NCI-H2081 treated with DMSO at 0.1 percent for 48 hours (cell line): ENCODE measurements around the gene USP53.
"Not testable (repeated sequence)": the region's sequence is repeated elsewhere in the genome, so short reads cannot be mapped to it uniquely, and the experiment has no call there.

Experiments
- DNase-seq: peaks from one replicate; lab custom pipeline; 2025; lab: John Stamatoyannopoulos, UW

The USP53 gene

GRCh38 chr4:119212234-119212963, at the start of gene USP53:
Gene USP53 (plus strand): TSS chr4:119212713. CDS start chr4:119239760, 27,047 bp downstream.
- DNase-seq: peak; percentile 75

GRCh38 chr4:119165767-119166166, 46.7 kb upstream of the USP53 start:
- DNase-seq: no peak

- no peak for DNase-seq
These were observed 42.3 kb upstream of the USP53 start for GRCh38 chr4:119170195-119170594.

- DNase-seq: no peak
These were observed 40.3 kb upstream of the USP53 start for GRCh38 chr4:119172223-119172622.

GRCh38 chr4:119173729-119174361, 38.7 kb upstream of the USP53 start:
- DNase-seq: not testable (repeated sequence)

- no peak for DNase-seq
These were observed 33.5 kb upstream of the USP53 start for GRCh38 chr4:119179011-119179410.

GRCh38 chr4:119184128-119184527, 28.4 kb upstream of the USP53 start:
- no peak for DNase-seq

GRCh38 chr4:119189638-119190037, 22.9 kb upstream of the USP53 start:
- DNase-seq: no peak

GRCh38 chr4:119190354-119190753, 22.2 kb upstream of the USP53 start:
- DNase-seq: no peak

- DNase-seq: no peak
These were observed 21.0 kb upstream of the USP53 start for GRCh38 chr4:119191505-119191904.

- no peak for DNase-seq
These were observed 14.7 kb upstream of the USP53 start for GRCh38 chr4:119197772-119198212.

GRCh38 chr4:119204916-119205315, 7.6 kb upstream of the USP53 start:
- no peak for DNase-seq

GRCh38 chr4:119205690-119206089, 6.8 kb upstream of the USP53 start:
- no peak for DNase-seq

GRCh38 chr4:119206178-119206577, 6.3 kb upstream of the USP53 start:
- DNase-seq: no peak

GRCh38 chr4:119207051-119207450, 5.5 kb upstream of the USP53 start:
- no peak for DNase-seq

- DNase-seq: no peak
These were observed 3.4 kb upstream of the USP53 start for GRCh38 chr4:119209077-119209476.

GRCh38 chr4:119209586-119209985, 2.9 kb upstream of the USP53 start:
- no peak for DNase-seq

- no peak for DNase-seq
These were observed 1.7 kb upstream of the USP53 start for GRCh38 chr4:119210775-119211174.

GRCh38 chr4:119211867-119212233, 663 bp upstream of the USP53 start:
- peak; percentile 62 for DNase-seq

- DNase-seq: no peak
These were observed 572 bp downstream of the USP53 start for GRCh38 chr4:119212964-119213606.

GRCh38 chr4:119218093-119218492, 5.6 kb downstream of the USP53 start:
- DNase-seq: no peak

- no peak for DNase-seq
These were observed 8.9 kb downstream of the USP53 start for GRCh38 chr4:119221412-119221811.

GRCh38 chr4:119227690-119228089, 15.2 kb downstream of the USP53 start:
- DNase-seq: no peak
